Skin epidermis (tissue), 12 donors: ENCODE results near the gene OXTR.

ENCODE experiments used
- H3K27ac ChIP-seq, 21 experiments: fragments of 200-600 bp; sonication (generic) in 11 of 21; one replicate each; pipeline ENCODE4 v1.5.0; 2020; ENCODE audit warnings: mild to moderate bottlenecking in 3 of 21, inconsistent platforms in 2 of 21, moderate library complexity in 2 of 21
- H3K4me3 ChIP-seq, 7 experiments: fragments of 200-600 bp; sonication (generic) in 2 of 7; one replicate each; pipeline ENCODE4 v1.5.0; 2020; ENCODE audit warnings: inconsistent platforms in 2 of 7, mild to moderate bottlenecking in 2 of 7, moderate library complexity in 1 of 7

The OXTR gene

GRCh38 chr3:8768364-8769087, 887 bp downstream of the OXTR start:
- H3K4me3 ChIP-seq: peak overlapping the region in 3 of 7 experiments; percentile 2 to 24 (median 17)
- no peak overlapping the region for H3K27ac ChIP-seq

DNA sequence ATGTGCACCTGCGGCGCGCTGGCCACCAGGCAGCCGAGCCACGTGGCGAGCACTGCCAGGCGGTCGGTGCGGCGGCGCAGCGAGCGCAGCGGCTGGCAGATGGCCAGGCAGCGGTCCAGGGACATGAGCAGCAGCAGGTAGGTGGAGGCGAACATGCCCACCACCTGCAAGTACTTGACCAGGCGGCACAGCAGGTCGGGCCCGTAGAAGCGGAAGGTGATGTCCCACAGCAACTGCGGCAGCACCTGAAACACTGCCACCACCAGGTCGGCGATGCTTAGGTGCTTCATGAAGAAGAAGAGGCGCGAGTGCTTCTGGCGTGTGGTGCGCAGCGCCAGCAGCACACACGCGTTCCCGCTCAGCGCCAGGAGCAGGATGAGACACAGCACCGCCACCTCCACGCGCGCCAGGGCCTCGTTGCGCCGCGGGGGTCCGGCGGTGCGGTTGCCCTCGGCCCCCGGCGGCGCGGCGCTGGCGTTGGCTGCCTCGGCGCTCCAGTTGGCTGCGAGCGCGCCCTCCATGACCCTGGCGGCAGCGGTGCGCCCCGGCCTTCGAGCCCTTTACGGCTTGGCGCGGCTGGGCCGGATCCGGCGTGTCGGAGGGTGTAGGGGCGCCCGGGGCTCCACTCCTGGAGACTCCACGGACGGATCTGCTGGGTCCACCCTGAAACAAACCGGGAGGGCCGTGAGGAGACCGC, 1.6 kb downstream of the OXTR start:
- peak overlapping the region in 4 of 7 experiments; percentile 2 to 24 (median 12) for H3K4me3 ChIP-seq

GRCh38 chr3:8767256-8767666, 2.2 kb downstream of the OXTR start:
- peak overlapping the region in 3 of 7 experiments; percentile 2 to 24 (median 17) for H3K4me3 ChIP-seq
- no peak overlapping the region for H3K27ac ChIP-seq

More for the DNA sequence above, 1.6 kb downstream of the OXTR start:
- no peak overlapping the region for H3K27ac ChIP-seq

- Histone ChIP-seq H3K27ac (no peak overlapping the region), H3K4me3 (no peak overlapping the region)
Observed at GRCh38 chr3:8766148-8766547, 3.3 kb downstream of the OXTR start.

DNA sequence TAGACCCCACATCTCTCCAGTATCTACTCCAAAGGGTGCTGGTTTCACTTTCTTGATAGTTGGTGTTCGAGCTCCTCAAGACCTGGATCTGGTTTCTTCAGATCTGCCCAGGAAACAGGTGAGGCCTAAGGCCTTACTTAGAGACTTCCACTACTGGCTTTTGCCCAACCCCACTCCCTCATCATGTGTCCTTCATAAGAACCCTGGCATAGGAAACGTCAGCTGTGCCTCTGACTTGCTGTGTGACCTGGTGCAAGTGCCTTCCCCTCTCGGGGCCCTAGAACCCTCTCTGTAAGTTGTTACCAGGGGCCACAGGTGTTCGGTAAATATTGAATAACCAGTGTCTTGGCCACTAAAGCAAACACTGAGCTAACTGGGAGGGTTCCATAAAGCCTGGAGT, 3.9 kb downstream of the OXTR start:
- Histone ChIP-seq H3K27ac (no peak overlapping the region), H3K4me3 (no peak overlapping the region)

GRCh38 chr3:8764528-8764927, 4.9 kb downstream of the OXTR start:
- no peak overlapping the region for H3K4me3 ChIP-seq
- no peak overlapping the region for H3K27ac ChIP-seq

DNA sequence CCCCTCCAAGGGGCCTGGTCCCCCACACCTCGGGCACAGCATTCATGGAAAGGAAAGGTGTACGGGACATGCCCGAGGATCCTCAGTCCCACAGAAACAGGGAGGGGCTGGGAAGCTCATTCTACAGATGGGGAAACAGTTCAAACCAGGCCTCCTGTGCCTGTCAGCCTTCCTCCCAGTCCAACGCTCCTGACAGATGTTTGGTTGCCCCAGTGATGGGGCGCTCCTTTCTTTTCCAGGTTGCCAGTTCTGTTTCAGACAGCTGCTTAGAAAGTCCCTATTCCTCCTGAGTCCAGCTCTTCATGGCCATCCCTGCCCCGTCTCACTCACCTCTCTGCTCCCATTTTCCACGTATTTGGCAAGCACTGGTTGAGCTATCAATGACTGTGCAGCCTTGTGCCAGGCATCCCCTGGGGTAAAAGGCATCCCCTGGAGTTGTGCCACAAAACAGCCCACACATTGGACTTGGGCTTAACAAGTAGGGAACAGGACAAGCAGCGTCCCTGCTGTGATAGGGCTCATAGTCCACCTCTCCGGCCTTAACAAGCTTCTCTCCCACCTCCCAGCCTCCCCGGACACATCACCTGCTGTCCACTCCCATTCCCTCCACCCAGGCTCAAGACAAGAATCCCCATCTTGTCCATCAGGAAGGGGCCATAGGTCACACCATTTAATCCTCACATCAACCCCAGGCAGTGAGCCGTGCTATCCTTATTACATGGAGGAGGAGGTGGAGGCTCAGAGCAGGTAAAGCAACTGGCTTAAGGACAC, 6.6 kb downstream of the OXTR start:
- Histone ChIP-seq H3K4me3 (no peak overlapping the region), H3K27ac (no peak overlapping the region)

- no peak overlapping the region for H3K4me3 ChIP-seq
- no peak overlapping the region for H3K27ac ChIP-seq
Observed at GRCh38 chr3:8761866-8762265, 7.5 kb downstream of the OXTR start.

DNA sequence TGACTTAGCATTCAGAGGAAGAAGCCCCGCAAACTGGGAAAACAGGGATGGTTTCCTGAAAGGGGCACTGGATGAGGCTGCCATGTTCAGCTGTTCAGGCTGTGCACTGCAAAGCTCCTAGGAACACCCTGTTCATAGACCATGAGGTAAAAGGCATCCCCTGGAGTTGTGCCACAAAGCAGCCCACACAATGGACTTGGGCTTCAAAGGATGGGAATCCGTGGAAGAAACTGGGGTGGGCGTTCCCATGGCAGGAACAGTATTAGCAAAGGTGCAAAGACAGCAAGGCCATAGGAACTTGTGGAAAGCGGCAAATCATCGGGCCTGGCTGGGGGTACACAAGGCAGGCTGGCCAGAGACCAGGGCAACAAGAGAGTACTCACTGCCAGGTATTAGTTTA, 8.9 kb downstream of the OXTR start:
- Histone ChIP-seq H3K27ac (no peak overlapping the region), H3K4me3 (no peak overlapping the region)

- no peak overlapping the region for H3K27ac ChIP-seq
- H3K4me3 ChIP-seq: no peak overlapping the region
Observed at GRCh38 chr3:8760091-8760490, 9.3 kb downstream of the OXTR start.

DNA sequence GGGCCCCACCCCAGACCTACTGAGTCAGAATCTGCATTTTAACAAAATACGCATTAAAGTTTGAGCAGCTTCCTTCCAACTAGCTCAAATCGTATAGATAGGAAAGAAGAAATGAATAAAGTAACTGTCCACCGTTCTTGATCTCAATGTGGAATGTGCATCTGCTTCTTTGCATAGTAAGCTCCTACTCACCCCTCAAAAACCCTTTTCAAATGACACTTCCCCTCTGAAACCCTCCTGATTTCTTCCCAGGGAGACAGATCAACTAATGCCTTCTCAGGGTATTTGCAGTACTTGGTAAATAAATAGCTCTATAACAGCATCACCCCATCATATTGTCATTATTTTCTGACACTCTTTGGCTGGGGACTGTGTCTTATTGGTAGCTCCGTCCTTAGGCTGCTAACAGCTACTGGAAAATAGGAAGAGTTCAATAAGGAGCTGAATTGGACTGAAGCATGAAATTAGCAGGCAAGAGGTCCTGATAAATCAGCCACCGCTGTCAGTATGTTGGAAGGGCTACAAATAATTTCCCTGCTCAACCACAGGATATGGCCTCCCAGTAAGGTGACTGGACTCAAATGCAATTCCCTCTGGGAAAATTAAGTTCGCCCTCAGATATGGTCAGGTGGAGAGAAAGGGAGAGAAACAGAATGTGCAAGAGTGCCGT, 10.2 kb downstream of the OXTR start:
- Histone ChIP-seq H3K4me3 (no peak overlapping the region), H3K27ac (peak overlapping the region in 1 of 21 experiments; percentile 45)

DNA sequence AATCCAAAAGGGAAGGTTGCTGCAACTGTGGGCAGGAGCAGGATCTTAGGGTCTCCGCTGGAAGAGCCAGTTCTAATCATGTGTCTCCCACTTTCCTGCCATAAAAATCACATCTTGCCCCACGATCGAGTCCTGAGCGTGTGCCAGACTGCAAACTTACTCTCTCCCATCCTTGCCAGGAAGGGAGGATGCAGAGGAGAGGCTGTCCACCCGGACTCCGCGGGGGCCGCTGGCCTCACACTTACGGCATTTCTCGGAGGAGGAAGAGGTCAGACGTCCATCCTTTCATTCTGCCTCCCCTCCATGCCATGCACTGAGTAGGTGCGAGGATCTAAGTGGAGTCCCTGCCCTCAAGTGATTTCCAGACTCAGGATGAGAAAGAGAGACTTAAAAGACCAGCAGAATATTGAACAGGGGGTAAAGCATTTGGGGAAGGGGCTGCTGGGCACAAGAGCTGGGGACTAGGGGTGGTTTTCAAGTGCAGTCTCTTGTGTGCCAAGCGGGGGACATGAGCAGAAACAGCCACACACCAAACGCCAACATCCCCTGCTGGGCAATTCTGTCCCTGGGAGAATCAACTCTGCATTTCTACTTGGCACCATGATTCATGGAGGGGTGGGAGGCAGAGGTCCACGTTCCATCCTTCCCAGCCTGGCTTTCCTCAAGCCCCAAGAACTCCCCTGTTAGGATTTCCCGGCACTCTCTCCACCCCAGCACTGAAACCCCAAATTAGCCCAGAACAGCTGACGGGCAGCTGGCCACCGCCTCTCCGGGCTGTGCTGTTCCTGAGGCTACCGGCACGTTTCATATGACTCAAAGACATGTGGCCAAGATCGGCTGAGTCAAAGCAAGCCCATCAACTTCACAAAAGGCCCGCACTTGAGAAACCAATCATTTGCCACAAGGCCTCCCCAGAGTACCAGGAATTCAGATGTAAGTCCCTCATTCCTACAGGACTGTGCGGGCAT, 11.6 kb downstream of the OXTR start:
- peak overlapping the region in 5 of 21 experiments; percentile 10 to 58 (median 49) for H3K27ac ChIP-seq
- no peak overlapping the region for H3K4me3 ChIP-seq

DNA sequence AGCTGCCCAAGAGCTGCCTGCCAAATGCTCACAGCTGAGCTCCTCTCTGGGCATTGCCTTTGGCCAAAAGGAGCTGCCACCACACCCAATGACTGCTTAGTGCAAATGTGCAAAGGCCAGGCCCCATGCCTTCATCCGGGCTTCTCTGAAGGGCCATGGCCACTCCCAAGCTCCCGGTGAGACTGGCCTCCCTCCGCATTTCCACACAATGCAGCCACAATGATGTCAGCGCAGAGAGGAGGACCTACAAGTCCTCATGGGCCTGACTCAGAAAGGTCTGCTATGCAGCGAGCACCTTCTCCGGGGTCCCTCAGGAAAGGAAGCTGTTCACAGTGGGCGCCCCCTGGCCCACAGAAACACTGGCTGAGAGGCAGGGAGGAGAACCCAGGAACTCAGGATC, 12.7 kb downstream of the OXTR start:
- H3K4me3 ChIP-seq: no peak overlapping the region
- H3K27ac ChIP-seq: no peak overlapping the region

DNA sequence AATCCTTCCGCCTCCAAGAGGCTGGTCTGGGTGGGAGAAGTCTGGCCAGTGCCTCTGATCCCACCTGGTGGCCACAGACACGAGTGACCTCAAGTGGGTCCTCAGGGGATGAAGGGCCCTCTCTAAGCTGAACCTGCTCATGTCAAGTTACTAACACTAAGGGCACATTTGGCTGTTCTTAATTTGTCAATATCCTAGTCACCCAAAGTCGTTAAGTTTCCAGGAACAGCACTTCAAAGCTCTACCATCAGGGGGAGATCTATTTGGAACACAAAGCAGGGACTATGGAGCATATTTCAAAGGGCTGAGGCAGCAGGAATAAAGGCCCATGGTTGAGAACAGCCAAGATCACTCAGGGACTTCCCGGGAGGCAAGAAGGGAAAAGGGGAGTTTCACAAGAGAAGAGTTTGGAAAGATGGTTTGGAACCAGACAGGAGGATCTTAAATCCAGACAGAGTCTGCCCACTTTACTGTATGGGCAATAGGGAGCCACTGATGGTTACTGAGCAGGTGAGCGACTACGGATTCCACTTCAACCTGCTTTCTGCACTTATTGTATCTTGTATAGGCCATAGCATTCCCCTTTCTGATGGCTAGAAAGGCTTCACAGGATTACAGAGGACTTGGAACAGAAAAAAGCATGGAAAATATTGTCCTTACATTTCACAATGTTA, 13.7 kb downstream of the OXTR start:
- H3K4me3 ChIP-seq: no peak overlapping the region
- H3K27ac ChIP-seq: no peak overlapping the region

- Histone ChIP-seq H3K4me3 (no peak overlapping the region), H3K27ac (no peak overlapping the region)
Observed at GRCh38 chr3:8755097-8755496, 14.3 kb downstream of the OXTR start.

- H3K4me3 ChIP-seq: no peak overlapping the region
Observed at GRCh38 chr3:8752832-8753231, 16.6 kb downstream of the OXTR start.

DNA sequence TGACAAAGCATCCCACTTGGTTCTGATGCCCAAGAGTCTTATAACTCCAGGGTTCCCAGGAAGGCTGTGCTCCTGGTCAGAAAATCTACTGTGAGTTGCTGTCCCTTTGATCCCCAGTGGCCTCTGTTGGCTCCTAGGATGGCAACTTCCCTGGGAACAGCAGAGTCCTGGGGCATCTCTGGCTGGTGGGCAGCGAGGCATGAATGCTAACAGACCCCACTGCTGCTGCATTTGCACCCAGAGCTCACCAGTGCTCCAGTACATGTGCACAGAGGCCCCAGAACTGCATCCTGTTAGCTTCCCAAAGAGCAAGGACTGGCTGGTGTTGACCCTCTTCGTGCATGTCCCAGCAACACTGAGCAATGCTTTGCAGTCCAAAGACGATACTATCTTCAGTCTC, 20.1 kb downstream of the OXTR start:
- Histone ChIP-seq H3K27ac (no peak overlapping the region), H3K4me3 (no peak overlapping the region)

More at GRCh38 chr3:8752832-8753231, 16.6 kb downstream of the OXTR start:
- no peak overlapping the region for H3K27ac ChIP-seq

- Histone ChIP-seq H3K27ac (no peak overlapping the region), H3K4me3 (no peak overlapping the region)
Observed at GRCh38 chr3:8746780-8747345, 22.6 kb downstream of the OXTR start.
